ENCODE results near the gene HSPA13.

The HSPA13 gene, protein sequence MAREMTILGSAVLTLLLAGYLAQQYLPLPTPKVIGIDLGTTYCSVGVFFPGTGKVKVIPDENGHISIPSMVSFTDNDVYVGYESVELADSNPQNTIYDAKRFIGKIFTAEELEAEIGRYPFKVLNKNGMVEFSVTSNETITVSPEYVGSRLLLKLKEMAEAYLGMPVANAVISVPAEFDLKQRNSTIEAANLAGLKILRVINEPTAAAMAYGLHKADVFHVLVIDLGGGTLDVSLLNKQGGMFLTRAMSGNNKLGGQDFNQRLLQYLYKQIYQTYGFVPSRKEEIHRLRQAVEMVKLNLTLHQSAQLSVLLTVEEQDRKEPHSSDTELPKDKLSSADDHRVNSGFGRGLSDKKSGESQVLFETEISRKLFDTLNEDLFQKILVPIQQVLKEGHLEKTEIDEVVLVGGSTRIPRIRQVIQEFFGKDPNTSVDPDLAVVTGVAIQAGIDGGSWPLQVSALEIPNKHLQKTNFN

DNA sequence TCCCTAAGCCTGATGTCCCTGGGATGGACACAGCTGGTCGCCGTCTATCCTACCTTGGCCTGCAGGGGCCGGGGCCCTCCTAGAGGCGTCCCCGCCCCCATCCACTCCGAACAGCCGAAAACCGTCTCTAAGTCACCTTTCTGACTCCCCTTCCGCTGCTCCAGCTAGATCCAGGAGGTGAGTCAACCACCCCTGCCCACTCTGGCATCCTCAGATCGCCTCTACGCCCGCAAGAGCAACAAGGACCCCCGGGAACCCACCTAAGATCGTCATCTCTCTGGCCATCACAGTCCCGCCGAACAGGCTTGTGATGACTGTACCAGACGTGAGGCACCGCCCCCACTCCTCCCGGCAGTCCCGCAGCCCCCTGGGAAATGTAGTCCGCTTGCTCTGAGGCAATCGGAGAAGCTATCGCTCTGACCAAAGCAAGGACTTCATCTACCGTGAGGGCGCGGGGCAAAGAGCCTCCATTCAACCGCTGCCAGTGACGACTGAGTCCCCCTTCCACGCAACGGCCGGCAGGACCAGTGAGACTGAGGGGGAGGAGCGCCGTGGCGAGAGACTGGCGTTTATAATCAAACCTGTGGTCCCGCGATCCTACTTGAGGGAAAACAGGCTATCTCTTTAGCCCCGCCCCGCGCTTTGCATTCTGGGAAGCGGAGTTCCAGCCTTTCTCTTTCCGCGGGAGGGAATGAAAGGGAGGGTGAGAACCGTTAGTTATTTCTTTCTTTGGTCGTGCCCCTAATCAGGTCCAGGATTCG is at the start of gene HSPA13:
TSS of gene HSPA13 (minus strand) at position 312 of the 761 bp plus-strand sequence. CDS start at position 285, 27 bp downstream.
- Mint-ChIP-seq H3K36me3 (peaks cover 8% of the 10 kb centered on the region), H3K27me3 (no peaks in the 10 kb centered on the region), H3K4me1 (peaks cover 39% of the 10 kb centered on the region)

DNA sequence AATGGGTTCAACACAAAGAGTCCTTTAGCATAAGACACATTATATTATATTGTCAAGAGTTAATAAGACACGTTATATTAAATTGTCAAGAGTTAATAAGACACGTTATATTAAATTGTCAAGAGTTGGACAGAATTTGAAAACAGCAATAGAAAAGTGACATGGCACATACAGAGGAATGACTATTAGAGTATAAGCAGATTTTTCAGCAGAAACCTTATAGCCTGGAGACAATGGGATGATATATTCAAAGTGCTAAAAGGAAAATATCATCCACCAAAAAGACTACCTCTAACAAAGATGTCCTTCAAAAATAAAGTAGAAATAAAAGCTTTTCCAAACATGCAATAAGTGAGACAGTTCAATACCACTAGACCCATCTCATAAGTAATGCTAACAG is 36.0 kb upstream of the HSPA13 start:
- Mint-ChIP-seq H3K27me3 (peaks cover 15% of the 10 kb centered on the region), H3K4me1 (no peaks in the 10 kb centered on the region), H3K27ac (no peak overlapping the region), H3K36me3 (peaks cover 15% of the 10 kb centered on the region), H3K9me3 (peaks cover 36% of the 10 kb centered on the region), H3K4me3 (no peak overlapping the region)

More for the DNA sequence above, at the start of gene HSPA13:
- Mint-ChIP-seq H3K9me3 (no peaks in the 10 kb centered on the region), H3K27ac (peak within 1 kb of the TSS; percentile 99), H3K4me3 (peak within 1 kb of the TSS; percentile 100)

DNA sequence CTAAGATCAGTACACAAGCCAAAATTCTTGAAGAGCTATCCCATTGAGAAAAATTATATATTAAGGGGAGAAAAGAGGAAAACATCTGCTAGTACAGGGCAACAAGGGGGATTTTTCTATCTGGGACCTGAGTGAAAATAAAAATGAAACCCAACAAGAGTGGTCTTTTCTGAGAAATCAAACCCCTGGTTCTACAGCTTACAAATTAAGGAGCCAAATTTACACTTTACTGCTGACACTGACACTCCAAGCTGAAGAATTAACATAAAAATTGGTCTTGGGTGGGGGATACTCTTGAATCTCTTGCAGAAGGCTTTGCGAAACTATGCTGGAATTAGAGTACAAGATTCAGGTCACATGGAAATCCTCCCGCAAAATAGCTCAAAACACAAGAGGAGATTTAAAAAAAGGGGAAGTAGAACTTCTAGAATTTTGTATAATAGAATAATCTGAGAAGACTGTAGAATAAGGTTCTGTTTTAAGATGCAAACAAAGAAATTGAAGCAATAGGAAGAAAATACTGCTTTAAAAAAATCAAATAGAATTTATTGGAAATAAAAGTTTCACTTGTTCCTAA is 32.1 kb upstream of the HSPA13 start:
- Mint-ChIP-seq H3K4me3 (no peak overlapping the region), H3K36me3 (peaks cover 7% of the 10 kb centered on the region), H3K9me3 (peaks cover 17% of the 10 kb centered on the region), H3K4me1 (no peaks in the 10 kb centered on the region), H3K27me3 (peaks cover 7% of the 10 kb centered on the region), H3K27ac (no peak overlapping the region)

DNA sequence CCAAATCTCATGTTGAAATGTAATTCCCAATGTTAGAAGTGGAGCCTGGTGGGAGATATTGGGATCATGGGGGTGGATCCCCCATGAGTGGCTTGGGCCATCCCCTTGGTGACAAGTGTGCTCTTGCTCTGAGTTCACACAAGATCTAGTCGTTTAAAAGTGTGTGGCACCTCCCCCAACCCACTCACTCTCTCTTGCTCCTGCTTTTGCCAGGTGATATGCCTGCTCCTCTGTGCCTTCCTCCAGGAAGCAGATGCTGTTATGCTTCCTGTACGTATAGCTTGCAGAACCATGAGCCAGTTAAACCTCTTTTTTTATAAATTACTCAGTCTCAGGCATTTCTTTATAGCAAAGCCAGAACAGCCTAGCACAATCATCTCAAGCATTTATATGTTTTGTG is 23.0 kb upstream of the HSPA13 start:
- Mint-ChIP-seq H3K9me3 (no peaks in the 10 kb centered on the region), H3K36me3 (no peaks in the 10 kb centered on the region), H3K4me3 (no peak overlapping the region), H3K27ac (no peak overlapping the region), H3K27me3 (no peaks in the 10 kb centered on the region), H3K4me1 (no peaks in the 10 kb centered on the region)

DNA sequence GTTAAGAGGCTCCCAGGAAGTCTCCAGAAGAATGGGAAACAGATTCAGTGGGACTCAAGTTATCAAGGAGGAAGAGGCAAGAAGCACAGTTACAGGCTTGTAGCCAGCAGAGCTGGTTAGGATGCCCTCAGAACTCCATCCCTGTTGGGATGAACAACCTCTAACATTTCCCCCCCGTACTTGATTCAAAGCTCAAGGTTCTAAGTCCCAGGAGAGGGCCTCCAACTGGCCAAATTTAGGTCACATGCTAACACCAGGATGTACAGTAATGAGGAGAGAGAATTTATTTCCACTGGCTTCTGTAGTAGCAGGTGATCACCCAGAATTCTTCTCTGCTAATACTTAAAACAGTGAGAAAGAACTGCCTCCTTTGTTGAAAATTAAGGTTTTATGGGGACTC is 22.3 kb upstream of the HSPA13 start:
- Mint-ChIP-seq H3K9me3 (no peaks in the 10 kb centered on the region), H3K4me1 (no peaks in the 10 kb centered on the region), H3K4me3 (no peak overlapping the region), H3K27me3 (no peaks in the 10 kb centered on the region), H3K36me3 (no peaks in the 10 kb centered on the region), H3K27ac (peak overlapping the region; percentile 1)

- Mint-ChIP-seq H3K36me3 (no peaks in the 10 kb centered on the region), H3K27ac (no peak overlapping the region), H3K27me3 (no peaks in the 10 kb centered on the region), H3K4me3 (no peak overlapping the region), H3K9me3 (no peaks in the 10 kb centered on the region), H3K4me1 (no peaks in the 10 kb centered on the region)
Observed at GRCh38 chr21:14403681-14404318, 20.9 kb upstream of the HSPA13 start.

DNA sequence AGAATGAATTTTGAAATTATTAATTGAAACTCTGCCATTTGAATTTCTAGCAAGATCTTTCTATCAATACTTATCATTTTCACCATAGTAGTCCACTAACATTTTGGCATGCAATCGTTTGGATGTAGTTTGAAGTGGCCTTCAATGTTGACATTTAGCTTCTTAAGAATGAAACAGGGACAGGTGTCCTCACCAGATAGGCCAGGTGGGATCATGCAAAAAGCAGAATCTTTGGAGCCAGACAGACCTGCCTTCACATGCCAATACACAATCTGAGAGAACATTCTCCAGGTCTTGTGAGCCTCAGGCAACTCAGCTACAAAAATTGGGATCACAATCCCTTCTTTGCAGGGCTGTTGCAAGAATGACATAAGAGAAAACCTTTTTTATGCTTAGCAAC is 18.3 kb upstream of the HSPA13 start:
- no peak overlapping the region for H3K4me3 Mint-ChIP-seq
- H3K9me3 Mint-ChIP-seq, result no peaks in the 10 kb centered on the region
- no peaks in the 10 kb centered on the region for H3K4me1 Mint-ChIP-seq
- H3K27me3 Mint-ChIP-seq, result no peaks in the 10 kb centered on the region
- no peak overlapping the region for H3K27ac Mint-ChIP-seq
- no peaks in the 10 kb centered on the region for H3K36me3 Mint-ChIP-seq

DNA sequence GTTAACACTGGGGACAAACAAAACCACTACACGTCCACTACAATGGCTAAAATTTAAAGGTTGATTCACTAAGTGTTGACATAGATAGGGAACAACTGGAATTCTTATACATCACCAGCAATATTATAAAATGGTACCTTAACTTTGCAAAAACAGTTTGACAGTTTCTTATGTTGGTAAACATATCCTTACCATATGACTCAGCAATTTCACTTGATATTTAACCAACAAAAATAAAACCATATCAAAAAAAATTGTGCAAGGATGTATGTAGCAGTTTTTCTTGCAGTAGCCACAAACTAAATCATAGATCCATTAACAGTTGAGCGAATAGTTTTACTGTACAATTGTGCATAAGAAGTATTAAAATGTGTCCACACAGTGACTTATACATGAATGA is 5.3 kb upstream of the HSPA13 start:
- Mint-ChIP-seq H3K9me3 (no peaks in the 10 kb centered on the region), H3K36me3 (no peaks in the 10 kb centered on the region), H3K4me1 (peaks cover 6% of the 10 kb centered on the region), H3K27me3 (peaks cover 2% of the 10 kb centered on the region), H3K27ac (no peak overlapping the region), H3K4me3 (no peak overlapping the region)

GRCh38 chr21:14384453-14384852 is 1.5 kb upstream of the HSPA13 start:
- H3K9me3 Mint-ChIP-seq, result no peaks in the 10 kb centered on the region
- no peaks in the 10 kb centered on the region for H3K27me3 Mint-ChIP-seq
- H3K36me3 Mint-ChIP-seq, result peaks cover 6% of the 10 kb centered on the region
- peak overlapping the region; percentile 100 for H3K4me3 Mint-ChIP-seq
- H3K27ac Mint-ChIP-seq, result peak overlapping the region; percentile 68
- H3K4me1 Mint-ChIP-seq, result peaks cover 36% of the 10 kb centered on the region

- Mint-ChIP-seq H3K4me1 (peaks cover 39% of the 10 kb centered on the region), H3K4me3 (peak overlapping the region; percentile 100), H3K27me3 (no peaks in the 10 kb centered on the region), H3K27ac (peak overlapping the region; percentile 99), H3K9me3 (no peaks in the 10 kb centered on the region), H3K36me3 (peaks cover 8% of the 10 kb centered on the region)
Observed at GRCh38 chr21:14383596-14384180, 742 bp upstream of the HSPA13 start.

DNA sequence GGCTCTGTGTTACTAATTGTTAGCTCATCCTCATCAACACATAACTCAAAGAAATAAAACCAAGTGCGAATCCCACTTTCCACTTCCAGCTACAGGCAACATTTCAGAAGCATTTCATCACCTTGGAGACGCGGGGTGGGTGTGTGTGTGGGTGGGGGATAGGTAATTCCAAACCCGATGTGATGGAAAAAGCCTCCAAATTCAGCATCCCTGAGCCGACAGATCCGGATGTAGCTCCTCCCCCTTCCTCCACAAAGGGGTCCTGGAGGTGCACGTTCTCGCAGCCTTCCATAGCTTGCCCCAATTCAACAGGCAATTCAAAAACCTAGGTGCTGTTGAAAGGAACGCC is 486 bp downstream of the HSPA13 start:
- Mint-ChIP-seq H3K27ac (peak overlapping the region; percentile 99), H3K4me3 (peak overlapping the region; percentile 100), H3K4me1 (peaks cover 39% of the 10 kb centered on the region), H3K27me3 (no peaks in the 10 kb centered on the region), H3K36me3 (peaks cover 9% of the 10 kb centered on the region), H3K9me3 (no peaks in the 10 kb centered on the region)

- H3K27me3 Mint-ChIP-seq, result no peaks in the 10 kb centered on the region
- H3K4me1 Mint-ChIP-seq, result peaks cover 32% of the 10 kb centered on the region
- peaks cover 35% of the 10 kb centered on the region for H3K36me3 Mint-ChIP-seq
- H3K4me3 Mint-ChIP-seq, result no peak overlapping the region
- no peak overlapping the region for H3K27ac Mint-ChIP-seq
- H3K9me3 Mint-ChIP-seq, result no peaks in the 10 kb centered on the region
Observed at GRCh38 chr21:14376854-14377253, 6.1 kb downstream of the HSPA13 start.

- Mint-ChIP-seq H3K4me1 (no peaks in the 10 kb centered on the region), H3K9me3 (no peaks in the 10 kb centered on the region), H3K36me3 (no peaks in the 10 kb centered on the region), H3K27me3 (peaks cover 4% of the 10 kb centered on the region), H3K27ac (no peak overlapping the region), H3K4me3 (no peak overlapping the region)
Observed at GRCh38 chr21:14366998-14367397, 15.9 kb downstream of the HSPA13 start.

DNA sequence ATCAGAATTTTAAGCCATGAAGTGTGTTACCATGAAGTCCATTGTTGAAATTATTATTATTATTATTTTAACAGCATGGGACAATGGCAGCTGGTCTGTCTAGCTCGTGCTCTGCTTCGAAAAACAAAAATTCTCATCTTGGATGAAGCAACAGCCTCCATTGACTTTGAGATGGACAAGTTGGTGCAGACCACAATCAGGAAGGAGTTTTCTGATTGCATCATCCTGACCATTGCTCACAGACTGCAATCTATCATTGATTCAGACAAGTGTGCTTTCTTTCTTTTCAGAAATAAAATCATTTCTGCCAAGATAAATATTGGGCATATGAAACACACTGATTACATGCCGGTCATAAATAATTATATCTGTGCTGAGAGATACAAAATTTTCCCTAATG is 21.0 kb downstream of the HSPA13 start:
- H3K4me1 Mint-ChIP-seq, result no peaks in the 10 kb centered on the region
- H3K36me3 Mint-ChIP-seq, result no peaks in the 10 kb centered on the region
- no peak overlapping the region for H3K4me3 Mint-ChIP-seq
- no peak overlapping the region for H3K27ac Mint-ChIP-seq
- peaks cover 11% of the 10 kb centered on the region for H3K27me3 Mint-ChIP-seq
- H3K9me3 Mint-ChIP-seq, result no peaks in the 10 kb centered on the region

DNA sequence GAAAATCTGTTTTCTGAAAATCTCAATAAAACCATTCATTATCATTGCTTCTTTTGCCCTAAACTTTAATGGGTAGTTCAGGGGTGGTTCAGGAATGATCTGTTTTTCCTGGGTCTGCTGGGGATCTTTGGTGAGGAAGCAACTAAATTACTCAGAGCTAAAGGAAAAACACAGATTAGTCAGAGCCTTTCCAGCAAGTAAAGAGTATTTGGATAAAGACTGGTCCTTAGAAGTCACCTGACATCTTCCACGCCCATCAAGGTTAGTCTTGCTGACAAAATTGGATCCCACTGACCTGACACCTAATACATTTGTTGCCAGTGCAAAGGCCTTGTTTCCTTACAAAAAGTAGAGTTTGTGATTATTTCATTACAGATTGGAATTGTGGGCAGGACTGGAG is 24.2 kb downstream of the HSPA13 start:
- Mint-ChIP-seq H3K4me3 (no peak overlapping the region), H3K4me1 (no peaks in the 10 kb centered on the region), H3K9me3 (no peaks in the 10 kb centered on the region), H3K27me3 (peaks cover 14% of the 10 kb centered on the region), H3K36me3 (no peaks in the 10 kb centered on the region), H3K27ac (no peak overlapping the region)
